Lung (tissue), 12 donors: ENCODE measurements around the gene CENPM. TPM values are rescaled to one million over a fixed set of nuclear protein-coding genes. Genes with fewer than 3 reads are reported as not detected.

Experiments
- ATAC-seq: fragments of 200-7000 bp; cut with Tn5 transposase; one replicate; pipeline ENCODE4 v1.9.1; 2020; ENCODE audit warnings: moderate number of reproducible peaks; ENCODE audit not compliant: insufficient read depth, low FRiP score
- DNase-seq, 3 donors: peaks; one replicate each; pipeline ENCODE4 v3.0.0-alpha.2; 2013 to 2017
- H3K27ac ChIP-seq, 2 donors: one replicate each; pipeline ENCODE4 v1.5.1; 2013; ENCODE audit warnings: mild to moderate bottlenecking in 2 of 2, moderate library complexity in 2 of 2, control low read depth in 1 of 2, inconsistent platforms in 1 of 2, low read depth in 1 of 2, low read length in 1 of 2
- H3K27me3 ChIP-seq, 3 donors: one replicate each; pipeline ENCODE4 v1.5.1; 2013; ENCODE audit warnings: low read length in 2 of 3; ENCODE audit not compliant: control insufficient read depth in 3 of 3, insufficient read depth in 3 of 3
- H3K36me3 ChIP-seq, 4 donors: one replicate each; pipeline ENCODE4 v1.5.1; 2013; ENCODE audit warnings: low read length in 4 of 4, mild to moderate bottlenecking in 1 of 4, moderate library complexity in 1 of 4; ENCODE audit not compliant: control insufficient read depth in 4 of 4, insufficient read depth in 4 of 4
- H3K4me1 ChIP-seq, 5 donors: one replicate each; pipeline ENCODE4 v1.5.1; 2013; ENCODE audit warnings: low read length in 5 of 5, mild to moderate bottlenecking in 2 of 5, moderate library complexity in 1 of 5; ENCODE audit not compliant: control insufficient read depth in 5 of 5, insufficient read depth in 5 of 5
- H3K4me3 ChIP-seq: one replicate; pipeline ENCODE4 v1.5.1; 2013; ENCODE audit warnings: mild to moderate bottlenecking, control low read depth, moderate library complexity
- H3K9ac ChIP-seq, 2 donors: one replicate each; pipeline ENCODE4 v1.5.1; 2013; ENCODE audit warnings: low read length in 2 of 2, control low read depth in 1 of 2; ENCODE audit not compliant: insufficient read depth in 1 of 2
- H3K9me3 ChIP-seq, 4 donors: one replicate each; pipeline ENCODE4 v1.5.1; 2013; ENCODE audit warnings: low read length in 3 of 4, mild to moderate bottlenecking in 1 of 4, moderate library complexity in 1 of 4; ENCODE audit not compliant: control insufficient read depth in 4 of 4, insufficient read depth in 3 of 4
- CTCF ChIP-seq: IDR thresholded peaks from 2 replicates; pipeline ENCODE4 v1.5.1; 2012; ENCODE audit warnings: mild to moderate bottlenecking; ENCODE audit errors: control extremely low read depth, extremely low read depth
- WGBS, 2 donors: extraction: QIAGEN DNeasy Blood & Tissue Kit; methylation state at CpG; one replicate each; pipeline ENCODE4 v1.1.7; 2013; 5-methylcytosine and 5-hydroxymethylcytosine counted together
- polyA plus RNA-seq, 2 donors: library from polyadenylated mRNA; stranded (reverse); fragments of 200-250 nt; gene quantifications; one replicate each; pipeline ENCODE4 v1.2.1, GENCODE V29; 2013
- total RNA-seq, 2 donors: library from RNA; depleted of rRNA in 1 of 2; stranded (reverse); fragments of >200 nt in 1 of 2; gene quantifications; one replicate each; pipeline ENCODE4 v1.2.1, GENCODE V29; 2014 to 2021
- donor health status: control.
- donor health status: control.
- donor health status: Bipolar disorder and iron deficiency.
- donor health status: healthy.
- donor health status: DM: yes; HTN: yes; CAD: no.

Gene CENPM
- total and polyA plus RNA-seq, 4 donors = 9.9 to 20.5 (median 14.5) TPM

DNA sequence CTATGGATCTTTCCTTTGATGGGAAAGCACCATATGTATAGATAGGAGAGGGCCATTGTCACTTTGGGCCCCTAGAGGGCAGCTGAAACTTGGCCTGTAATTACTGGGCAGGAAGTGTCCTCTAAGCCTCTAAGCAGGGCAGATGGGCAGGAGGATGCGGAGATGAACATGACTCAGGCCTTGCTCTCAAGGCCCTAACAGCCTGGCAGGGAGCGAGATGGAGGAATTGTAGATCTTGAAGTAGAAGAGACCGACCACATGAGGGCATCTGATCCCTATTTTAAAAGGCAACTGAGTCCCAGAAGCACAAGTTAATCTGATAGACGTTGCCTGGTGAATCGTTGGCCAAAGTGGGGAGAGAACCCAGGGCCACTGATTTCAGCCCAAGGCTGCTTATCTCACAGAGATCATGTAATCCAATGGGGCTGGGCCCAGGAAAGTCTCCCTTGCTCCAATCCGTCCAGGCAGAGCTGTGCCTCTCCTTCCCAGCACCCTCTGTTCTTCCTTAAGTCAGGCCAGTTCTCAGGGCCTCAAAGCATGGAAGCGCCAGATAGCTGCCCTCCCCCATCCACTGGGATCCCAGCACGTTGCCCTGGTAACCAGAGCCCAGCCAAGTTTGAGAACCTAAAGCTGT, 19.8 kb upstream of the CENPM start:
- ATAC-seq = no peak
- Histone ChIP-seq H3K9me3 (no peaks in the 10 kb centered on the region), H3K4me1 (peaks cover 0 to 10% (median 2%) of the 10 kb centered on the region in 5 donors), H3K36me3 (no peaks in the 10 kb centered on the region), H3K9ac (no peak overlapping the region), H3K27ac (no peak overlapping the region), H3K4me3 (no peak overlapping the region), H3K27me3 (no peaks in the 10 kb centered on the region)
- no peak for TF ChIP-seq CTCF
- WGBS, 2 donors = 48% methylated on average over 8 of the region's 8 CpGs
- peak; percentile 41 to 76 (median 70) for DNase-seq

DNA sequence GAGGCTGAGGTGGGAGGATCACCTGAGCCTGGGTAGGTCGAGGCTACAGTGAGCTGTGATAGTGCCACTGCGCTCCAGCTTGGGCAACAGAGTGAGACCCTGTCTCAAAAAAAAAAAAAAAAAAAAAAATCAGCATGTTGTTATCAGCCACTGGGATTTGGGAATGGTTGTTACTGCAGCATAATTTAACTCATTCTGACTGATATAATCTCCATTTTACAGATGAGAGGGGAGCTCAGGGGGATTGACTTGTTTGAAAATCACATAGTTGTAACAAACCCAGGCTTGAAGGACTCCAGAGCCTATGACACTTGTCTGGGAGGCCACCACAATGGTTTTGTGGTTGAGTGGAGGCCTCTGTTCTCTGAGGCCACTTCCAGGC, 19.3 kb upstream of the CENPM start:
- WGBS, 2 donors = 96 to 100% methylated on average over 2 of the region's 2 CpGs
- no peak overlapping the region for H3K27ac ChIP-seq

DNA sequence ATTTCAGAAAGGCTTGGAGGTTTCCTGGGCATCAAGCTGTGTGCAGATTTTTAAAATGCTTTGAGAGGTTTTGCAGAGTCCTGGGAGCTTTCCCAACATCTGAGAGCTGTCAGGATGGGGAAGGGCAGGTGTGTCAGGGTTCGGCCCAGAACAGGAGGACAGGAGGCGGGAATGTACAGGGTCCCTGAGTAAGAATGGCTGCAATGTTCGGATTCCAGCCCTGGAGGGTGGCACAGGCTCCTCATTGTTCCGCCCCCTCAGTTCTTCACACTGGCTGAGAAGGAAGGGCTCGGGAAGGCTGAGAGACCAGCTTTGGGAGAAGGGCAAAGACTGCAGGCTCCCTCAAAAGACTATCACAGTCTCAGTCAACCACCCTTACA, 17.1 kb upstream of the CENPM start:
- Histone ChIP-seq H3K4me1 (peaks cover 0 to 10% (median 2%) of the 10 kb centered on the region in 5 donors), H3K9me3 (no peaks in the 10 kb centered on the region), H3K9ac (no peak overlapping the region), H3K27ac (peak overlapping the region in 1 of 2 donors; percentile 48), H3K27me3 (no peaks in the 10 kb centered on the region), H3K4me3 (peak overlapping the region; percentile 12), H3K36me3 (no peaks in the 10 kb centered on the region)
- no peak for TF ChIP-seq CTCF
- WGBS, 2 donors = 73 to 76% methylated on average over 5 of the region's 5 CpGs
- DNase-seq (no peak), ATAC-seq (no peak)

More for the DNA sequence above, 19.3 kb upstream of the CENPM start:
- ATAC-seq = no peak
- Histone ChIP-seq H3K27me3 (no peaks in the 10 kb centered on the region), H3K9ac (no peak overlapping the region), H3K9me3 (no peaks in the 10 kb centered on the region), H3K4me1 (peaks cover 0 to 10% (median 2%) of the 10 kb centered on the region in 5 donors), H3K36me3 (no peaks in the 10 kb centered on the region), H3K4me3 (no peak overlapping the region)
- DNase-seq = no peak
- TF ChIP-seq CTCF = no peak
